HepG2 (cell line): ENCODE results near the gene RNF13. TPM values are rescaled to one million over a fixed set of nuclear protein-coding genes. Genes with fewer than 3 reads are reported as not detected.
A peak's percentile ranks its signal among the peaks of the same experiment; 100 is the strongest.

Experiments
- CREB1 ChIP-seq, 2 experiments: fragments of 450-650 bp in 1 of 2; IDR thresholded peaks; 2 replicates each; pipeline ENCODE4 v1.6.1; 2016 to 2017; ENCODE audit warnings: control low read depth in 1 of 2, mild to moderate bottlenecking in 1 of 2, missing compliant biosample characterization in 1 of 2, missing genetic modification characterization in 1 of 2
- DMAP1 ChIP-seq: IDR thresholded peaks from 2 replicates; pipeline ENCODE4 v1.6.1; 2016
- FOXM1 ChIP-seq: sonication (generic); formaldehyde crosslinking; IDR thresholded peaks from 2 replicates; pipeline ENCODE4 v1.5.0; 2020; ENCODE audit warnings: missing genetic modification reagents
- GATAD2A ChIP-seq: IDR thresholded peaks from 2 replicates; pipeline ENCODE4 v1.6.1; 2016
- HNRNPL ChIP-seq: fragments of 200-400 bp; formaldehyde crosslinking; IDR thresholded peaks from 2 replicates; pipeline ENCODE4 v1.6.1; 2017; ENCODE audit warnings: mild to moderate bottlenecking, low read depth, low read length
- KLF15 ChIP-seq: sonication (generic); formaldehyde crosslinking; IDR thresholded peaks from 2 replicates; pipeline ENCODE4 v1.8.1; 2023; ENCODE audit warnings: borderline replicate concordance, mild to moderate bottlenecking, inconsistent platforms, missing genetic modification reagents, mixed read lengths
- MLLT10 ChIP-seq: sonication (generic); formaldehyde crosslinking; IDR thresholded peaks from 2 replicates; pipeline ENCODE4 v1.4.0; 2020; ENCODE audit warnings: missing genetic modification reagents
- NFE2 ChIP-seq: sonication (generic); formaldehyde crosslinking; IDR thresholded peaks from 2 replicates; pipeline ENCODE4 v1.4.0; 2020; ENCODE audit warnings: missing genetic modification reagents
- RFX3 ChIP-seq: IDR thresholded peaks from 2 replicates; pipeline ENCODE4 v1.6.1; 2016; ENCODE audit warnings: missing biosample characterization, missing genetic modification reagents
- SP1 ChIP-seq, 2 experiments: fragments of 450-650 bp in 1 of 2; sonication (generic) in 1 of 2; formaldehyde crosslinking in 1 of 2; IDR thresholded peaks; 2 replicates each; pipeline versions ENCODE4 v1.4.0 to v1.6.1; 2016 to 2020; ENCODE audit warnings: missing genetic modification reagents in 1 of 2
- TGIF2 ChIP-seq: IDR thresholded peaks from 2 replicates; pipeline ENCODE4 v1.6.1; 2016; ENCODE audit warnings: control low read depth, missing compliant biosample characterization
- THYN1 ChIP-seq: sonication (generic); formaldehyde crosslinking; IDR thresholded peaks from 2 replicates; pipeline ENCODE4 v1.8.1; 2023; ENCODE audit warnings: low read depth, mild to moderate bottlenecking, moderate library complexity, missing genetic modification reagents, borderline replicate concordance
- ZFP90 ChIP-seq: sonication (generic); formaldehyde crosslinking; IDR thresholded peaks from 2 replicates; pipeline ENCODE4 v1.8.0; 2022; ENCODE audit warnings: missing genetic modification reagents, mild to moderate bottlenecking, inconsistent platforms, borderline replicate concordance
- ZIK1 ChIP-seq: sonication (generic); formaldehyde crosslinking; IDR thresholded peaks from 2 replicates; pipeline ENCODE4 v1.5.0; 2020; ENCODE audit warnings: mild to moderate bottlenecking, low read depth, missing genetic modification reagents, borderline replicate concordance
- ZNF234 ChIP-seq: sonication (generic); formaldehyde crosslinking; conservative IDR thresholded peaks from 2 replicates; pipeline ENCODE4 v1.5.1; 2020; ENCODE audit warnings: mild to moderate bottlenecking, missing genetic modification reagents
- ZNF382 ChIP-seq: sonication (generic); formaldehyde crosslinking; IDR thresholded peaks from 2 replicates; pipeline ENCODE4 v1.5.0; 2020; ENCODE audit warnings: missing genetic modification reagents, mild to moderate bottlenecking, borderline replicate concordance
- ZNF430 ChIP-seq: sonication (generic); formaldehyde crosslinking; IDR thresholded peaks from 2 replicates; pipeline ENCODE4 v1.9.0; 2021; ENCODE audit warnings: mild to moderate bottlenecking, missing genetic modification reagents
- ZNF546 ChIP-seq: sonication (generic); formaldehyde crosslinking; conservative IDR thresholded peaks from 2 replicates; pipeline ENCODE4 v1.8.1; 2023; ENCODE audit warnings: mild to moderate bottlenecking, missing genetic modification reagents
- ZNF614 ChIP-seq: IDR thresholded peaks from 2 replicates; pipeline ENCODE4 v1.6.1; 2018; ENCODE audit warnings: missing biosample characterization, missing genetic modification reagents, inconsistent platforms, borderline replicate concordance
- ZSCAN22 ChIP-seq: sonication (generic); formaldehyde crosslinking; IDR thresholded peaks from 2 replicates; pipeline ENCODE4 v1.4.0; 2020; ENCODE audit warnings: mild to moderate bottlenecking, missing genetic modification reagents
- polyA plus RNA-seq, 8 experiments: library from polyadenylated mRNA; depleted of rRNA in 3 of 8; stranded (reverse) in 7 of 8; unstranded in 1 of 8; fragments of >200 nt; fragmentation: Illumina TruSeq in 4 of 8; extraction: Trizol in 4 of 8; gene quantifications; 2 replicates each; pipeline versions ENCODE4 v1.2.1 to v1.2.3, GENCODE V29; 2011 to 2016; ENCODE audit warnings: low read depth in 4 of 8, missing spikeins in 1 of 8, mixed read lengths in 1 of 8; ENCODE audit not compliant: insufficient read depth in 1 of 8
- total RNA-seq, 5 experiments: library from RNA; depleted of rRNA; stranded (reverse); fragments of >200 nt; fragmentation: Illumina TruSeq; extraction: Trizol; gene quantifications; 2 replicates each; pipeline ENCODE4 v1.2.3, GENCODE V29; 2016; ENCODE audit warnings: low read depth in 1 of 5
- TF ChIP-seq, protein P1 (sequence below): sonication (generic); formaldehyde crosslinking; IDR thresholded peaks from 2 replicates; pipeline ENCODE4 v1.5.0; 2020; ENCODE audit warnings: mild to moderate bottlenecking, missing genetic modification reagents
- TF ChIP-seq, protein P2 (sequence below): sonication (generic); formaldehyde crosslinking; IDR thresholded peaks from 2 replicates; pipeline ENCODE4 v1.4.0; 2020; ENCODE audit warnings: missing genetic modification reagents

RNF13 gene
- total and polyA plus RNA-seq, 2 of the 13 experiments (the other 11 are each of a cell fraction or from before 2014, with no cell fraction given) = 39.8 to 46.0 TPM

DNA sequence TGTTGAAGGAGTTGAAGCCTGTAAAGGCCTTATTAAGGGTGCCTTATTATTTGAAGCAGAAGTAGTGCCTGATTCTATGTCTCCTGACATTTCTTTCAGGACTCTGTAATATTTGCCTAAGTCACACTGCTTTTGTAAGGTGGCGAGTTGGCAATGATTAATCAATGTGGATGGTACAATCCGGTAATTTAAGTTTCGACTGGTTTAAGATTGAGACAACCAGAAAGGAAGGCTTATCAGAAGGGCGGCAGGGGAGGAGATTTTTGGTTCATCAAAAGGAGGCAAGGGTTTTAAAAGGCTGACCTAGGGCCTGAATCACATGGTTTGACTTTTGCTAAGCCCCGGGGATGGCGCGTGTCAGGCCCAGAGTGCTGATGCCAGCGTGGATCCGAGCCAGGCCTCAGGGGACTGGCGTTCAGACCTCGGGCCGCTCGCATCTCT is 830 bp upstream of the RNF13 start (continued):
- TF ChIP-seq CREB1 (IDR thresholded peaks at IDR 0.05) = no peak
- no peak for TF ChIP-seq CREB1 (CRISPR knock-in tag; IDR thresholded peaks at IDR 0.05)
- 0 out of 2 replicates have a peak, but pooled peaks have one; percentile 37 for TF ChIP-seq TGIF2 (CRISPR knock-in tag)
- no peak for TF ChIP-seq ZNF614
- TF ChIP-seq RFX3 (CRISPR knock-in tag) = no peak
- no peak for TF ChIP-seq ZSCAN22 (CRISPR knock-in tag)
- no peak for TF ChIP-seq ZFP90 (CRISPR knock-in tag)
- no peak for TF ChIP-seq KLF15 (CRISPR knock-in tag)
- TF ChIP-seq SP1 (IDR thresholded peaks at IDR 0.05) = no peak
- TF ChIP-seq SP1 (CRISPR knock-in tag; IDR thresholded peaks at IDR 0.05) = no peak
- TF ChIP-seq MLLT10 (CRISPR knock-in tag) = no peak
- peak; percentile 59; the same call in 1 of the 2 replicates for TF ChIP-seq ZNF430 (CRISPR knock-in tag)
- TF ChIP-seq HNRNPL = no peak
- no peak; the same call in 1 of the 2 replicates for TF ChIP-seq GATAD2A (CRISPR knock-in tag)
- no peak for TF ChIP-seq ZNF234 (CRISPR knock-in tag)
- TF ChIP-seq ZNF546 (CRISPR knock-in tag) = no peak
- TF ChIP-seq THYN1 = peak; percentile 30; the same call in 1 of the 2 replicates
- TF ChIP-seq NFE2 (CRISPR knock-in tag) = no peak
- no peak for TF ChIP-seq FOXM1 (CRISPR knock-in tag)
- TF ChIP-seq ZNF382 (CRISPR knock-in tag) = no peak
- TF ChIP-seq, protein P1, sequence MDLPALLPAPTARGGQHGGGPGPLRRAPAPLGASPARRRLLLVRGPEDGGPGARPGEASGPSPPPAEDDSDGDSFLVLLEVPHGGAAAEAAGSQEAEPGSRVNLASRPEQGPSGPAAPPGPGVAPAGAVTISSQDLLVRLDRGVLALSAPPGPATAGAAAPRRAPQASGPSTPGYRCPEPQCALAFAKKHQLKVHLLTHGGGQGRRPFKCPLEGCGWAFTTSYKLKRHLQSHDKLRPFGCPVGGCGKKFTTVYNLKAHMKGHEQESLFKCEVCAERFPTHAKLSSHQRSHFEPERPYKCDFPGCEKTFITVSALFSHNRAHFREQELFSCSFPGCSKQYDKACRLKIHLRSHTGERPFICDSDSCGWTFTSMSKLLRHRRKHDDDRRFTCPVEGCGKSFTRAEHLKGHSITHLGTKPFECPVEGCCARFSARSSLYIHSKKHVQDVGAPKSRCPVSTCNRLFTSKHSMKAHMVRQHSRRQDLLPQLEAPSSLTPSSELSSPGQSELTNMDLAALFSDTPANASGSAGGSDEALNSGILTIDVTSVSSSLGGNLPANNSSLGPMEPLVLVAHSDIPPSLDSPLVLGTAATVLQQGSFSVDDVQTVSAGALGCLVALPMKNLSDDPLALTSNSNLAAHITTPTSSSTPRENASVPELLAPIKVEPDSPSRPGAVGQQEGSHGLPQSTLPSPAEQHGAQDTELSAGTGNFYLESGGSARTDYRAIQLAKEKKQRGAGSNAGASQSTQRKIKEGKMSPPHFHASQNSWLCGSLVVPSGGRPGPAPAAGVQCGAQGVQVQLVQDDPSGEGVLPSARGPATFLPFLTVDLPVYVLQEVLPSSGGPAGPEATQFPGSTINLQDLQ (CRISPR knock-in tag) = no peak
- no peak for TF ChIP-seq DMAP1 (CRISPR knock-in tag)
- TF ChIP-seq ZIK1 (CRISPR knock-in tag) = no peak
- TF ChIP-seq, protein P2, sequence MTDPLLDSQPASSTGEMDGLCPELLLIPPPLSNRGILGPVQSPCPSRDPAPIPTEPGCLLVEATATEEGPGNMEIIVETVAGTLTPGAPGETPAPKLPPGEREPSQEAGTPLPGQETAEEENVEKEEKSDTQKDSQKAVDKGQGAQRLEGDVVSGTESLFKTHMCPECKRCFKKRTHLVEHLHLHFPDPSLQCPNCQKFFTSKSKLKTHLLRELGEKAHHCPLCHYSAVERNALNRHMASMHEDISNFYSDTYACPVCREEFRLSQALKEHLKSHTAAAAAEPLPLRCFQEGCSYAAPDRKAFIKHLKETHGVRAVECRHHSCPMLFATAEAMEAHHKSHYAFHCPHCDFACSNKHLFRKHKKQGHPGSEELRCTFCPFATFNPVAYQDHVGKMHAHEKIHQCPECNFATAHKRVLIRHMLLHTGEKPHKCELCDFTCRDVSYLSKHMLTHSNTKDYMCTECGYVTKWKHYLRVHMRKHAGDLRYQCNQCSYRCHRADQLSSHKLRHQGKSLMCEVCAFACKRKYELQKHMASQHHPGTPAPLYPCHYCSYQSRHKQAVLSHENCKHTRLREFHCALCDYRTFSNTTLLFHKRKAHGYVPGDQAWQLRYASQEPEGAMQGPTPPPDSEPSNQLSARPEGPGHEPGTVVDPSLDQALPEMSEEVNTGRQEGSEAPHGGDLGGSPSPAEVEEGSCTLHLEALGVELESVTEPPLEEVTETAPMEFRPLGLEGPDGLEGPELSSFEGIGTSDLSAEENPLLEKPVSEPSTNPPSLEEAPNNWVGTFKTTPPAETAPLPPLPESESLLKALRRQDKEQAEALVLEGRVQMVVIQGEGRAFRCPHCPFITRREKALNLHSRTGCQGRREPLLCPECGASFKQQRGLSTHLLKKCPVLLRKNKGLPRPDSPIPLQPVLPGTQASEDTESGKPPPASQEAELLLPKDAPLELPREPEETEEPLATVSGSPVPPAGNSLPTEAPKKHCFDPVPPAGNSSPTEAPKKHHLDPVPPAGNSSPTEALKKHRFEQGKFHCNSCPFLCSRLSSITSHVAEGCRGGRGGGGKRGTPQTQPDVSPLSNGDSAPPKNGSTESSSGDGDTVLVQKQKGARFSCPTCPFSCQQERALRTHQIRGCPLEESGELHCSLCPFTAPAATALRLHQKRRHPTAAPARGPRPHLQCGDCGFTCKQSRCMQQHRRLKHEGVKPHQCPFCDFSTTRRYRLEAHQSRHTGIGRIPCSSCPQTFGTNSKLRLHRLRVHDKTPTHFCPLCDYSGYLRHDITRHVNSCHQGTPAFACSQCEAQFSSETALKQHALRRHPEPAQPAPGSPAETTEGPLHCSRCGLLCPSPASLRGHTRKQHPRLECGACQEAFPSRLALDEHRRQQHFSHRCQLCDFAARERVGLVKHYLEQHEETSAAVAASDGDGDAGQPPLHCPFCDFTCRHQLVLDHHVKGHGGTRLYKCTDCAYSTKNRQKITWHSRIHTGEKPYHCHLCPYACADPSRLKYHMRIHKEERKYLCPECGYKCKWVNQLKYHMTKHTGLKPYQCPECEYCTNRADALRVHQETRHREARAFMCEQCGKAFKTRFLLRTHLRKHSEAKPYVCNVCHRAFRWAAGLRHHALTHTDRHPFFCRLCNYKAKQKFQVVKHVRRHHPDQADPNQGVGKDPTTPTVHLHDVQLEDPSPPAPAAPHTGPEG (CRISPR knock-in tag) = no peak
